KMS-11 (cell line): ENCODE measurements around the gene INHBC.
"Not testable (repeated sequence)": the region's sequence is repeated elsewhere in the genome, so short reads cannot be mapped to it uniquely, and the experiment has no call there.

Source experiments
- H2AFZ ChIP-seq: fragments of 200-600 bp; sonication (generic); 2 replicates; pipeline ENCODE4 v1.6.1; 2016; ENCODE audit warnings: antibody characterized with exemption, mixed run types, low read depth
- H3K27ac ChIP-seq: fragments of 200-600 bp; sonication (generic); 2 replicates; pipeline ENCODE4 v1.6.1; 2016; ENCODE audit warnings: mild to moderate bottlenecking, mixed run types
- H3K27me3 ChIP-seq: fragments of 200-600 bp; sonication (generic); 2 replicates; pipeline ENCODE4 v1.6.1; 2017; ENCODE audit warnings: mild to moderate bottlenecking, low read depth, mixed run types, moderate library complexity; ENCODE audit not compliant: insufficient read depth
- H3K36me3 ChIP-seq: fragments of 200-600 bp; sonication (generic); 2 replicates; pipeline ENCODE4 v1.6.1; 2017; ENCODE audit warnings: mild to moderate bottlenecking, mixed run types; ENCODE audit not compliant: insufficient read depth
- H3K4me1 ChIP-seq: fragments of 200-600 bp; sonication (generic); 2 replicates; pipeline ENCODE4 v1.6.1; 2016; ENCODE audit warnings: mild to moderate bottlenecking, low read depth, mixed run types; ENCODE audit not compliant: poor library complexity, severe bottlenecking
- H3K4me2 ChIP-seq: fragments of 200-600 bp; sonication (generic); 2 replicates; pipeline ENCODE4 v1.7.0; 2016; ENCODE audit warnings: mild to moderate bottlenecking, mixed run types
- H3K4me3 ChIP-seq: fragments of 200-600 bp; sonication (generic); IDR thresholded peaks from 2 replicates; pipeline ENCODE4 v1.6.1; 2017; ENCODE audit warnings: low read depth, low read length, mixed read lengths; ENCODE audit not compliant: insufficient read depth
- H3K79me2 ChIP-seq: fragments of 200-600 bp; sonication (generic); 2 replicates; pipeline ENCODE4 v1.6.1; 2016; ENCODE audit warnings: low read depth, mixed run types; ENCODE audit not compliant: insufficient read depth
- H3K9ac ChIP-seq: fragments of 200-600 bp; sonication (generic); 2 replicates; pipeline ENCODE4 v1.6.1; 2016; ENCODE audit warnings: mild to moderate bottlenecking, mixed run types
- H4K20me1 ChIP-seq: fragments of 200-600 bp; sonication (generic); 2 replicates; pipeline ENCODE4 v1.6.1; 2016; ENCODE audit warnings: mild to moderate bottlenecking, mixed run types; ENCODE audit not compliant: insufficient read depth
- CTCF ChIP-seq: fragments of 200-600 bp; sonication (generic); conservative IDR thresholded peaks from 2 replicates; pipeline ENCODE4 v1.6.1; 2017; ENCODE audit warnings: low read depth, mild to moderate bottlenecking, antibody characterized with exemption, low read length, moderate library complexity, mixed read lengths

Gene INHBC

GRCh38 chr12:57488402-57489156 lies 54.0 kb downstream of the INHBC start:
- H3K4me1 ChIP-seq: peaks cover 27% of the 10 kb centered on the region
- H3K79me2 ChIP-seq: peaks cover 37% of the 10 kb centered on the region
- H3K27ac ChIP-seq: peak overlapping the region; percentile 41
- no peaks in the 10 kb centered on the region for H3K27me3 ChIP-seq
- peak overlapping the region; percentile 77 for H3K4me2 ChIP-seq
- peak overlapping the region; percentile 92 for H3K4me3 ChIP-seq
- peaks cover 27% of the 10 kb centered on the region; the same call in 1 of the 2 replicates for H3K36me3 ChIP-seq
- peak overlapping the region; percentile 64 for H3K9ac ChIP-seq
- no peaks in the 10 kb centered on the region for H4K20me1 ChIP-seq
- peak overlapping the region; percentile 38; the same call in 1 of the 2 replicates for H2AFZ ChIP-seq
- TF ChIP-seq CTCF: peak; percentile 14; the same call in 1 of the 2 replicates

DNA sequence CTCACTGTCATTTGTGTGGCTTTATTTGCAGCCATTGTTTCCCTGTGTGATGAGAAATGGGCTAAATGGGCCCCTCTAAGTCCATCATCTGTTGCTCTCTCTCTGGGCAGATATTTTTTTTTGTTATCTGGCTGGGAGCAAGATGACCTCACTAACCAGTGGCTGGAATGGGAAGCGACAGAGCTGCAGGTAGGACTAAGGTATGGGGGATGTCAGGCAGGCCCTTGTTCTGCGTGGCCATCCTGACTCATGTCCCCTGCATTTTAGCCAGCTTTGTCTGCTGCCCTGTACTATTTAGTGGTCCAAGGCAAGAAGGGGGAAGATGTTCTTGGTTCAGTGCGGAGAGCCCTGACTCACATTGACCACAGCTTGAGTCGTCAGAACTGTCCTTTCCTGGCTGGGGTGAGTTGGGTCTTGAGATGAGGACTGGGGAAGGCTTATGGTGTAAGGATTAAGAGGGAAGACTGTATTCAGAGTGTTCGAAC lies 54.6 kb downstream of the INHBC start:
- H3K79me2 ChIP-seq: peaks cover 37% of the 10 kb centered on the region
- no peaks in the 10 kb centered on the region for H4K20me1 ChIP-seq
- no peaks in the 10 kb centered on the region for H3K27me3 ChIP-seq
- H3K36me3 ChIP-seq: peaks cover 27% of the 10 kb centered on the region; the same call in 1 of the 2 replicates
- H3K4me1 ChIP-seq: peaks cover 27% of the 10 kb centered on the region
- peak overlapping the region; percentile 74 for H3K4me3 ChIP-seq
- no peak overlapping the region for H2AFZ ChIP-seq
- TF ChIP-seq CTCF: no peak
- peak overlapping the region; percentile 77 for H3K4me2 ChIP-seq
- peak overlapping the region; percentile 64; the same call in 1 of the 2 replicates for H3K9ac ChIP-seq
- no peak overlapping the region; the same call in 1 of the 2 replicates for H3K27ac ChIP-seq

GRCh38 chr12:57490126-57490525 lies 55.5 kb downstream of the INHBC start:
- no peak for TF ChIP-seq CTCF
- H3K36me3 ChIP-seq: peaks cover 27% of the 10 kb centered on the region; the same call in 1 of the 2 replicates
- no peaks in the 10 kb centered on the region for H4K20me1 ChIP-seq
- H3K27ac ChIP-seq: no peak overlapping the region
- peaks cover 37% of the 10 kb centered on the region for H3K79me2 ChIP-seq
- H2AFZ ChIP-seq: no peak overlapping the region
- H3K27me3 ChIP-seq: no peaks in the 10 kb centered on the region
- H3K4me3 ChIP-seq: no peak overlapping the region
- H3K4me1 ChIP-seq: peaks cover 27% of the 10 kb centered on the region
- no peak overlapping the region for H3K4me2 ChIP-seq
- H3K9ac ChIP-seq: no peak overlapping the region

DNA sequence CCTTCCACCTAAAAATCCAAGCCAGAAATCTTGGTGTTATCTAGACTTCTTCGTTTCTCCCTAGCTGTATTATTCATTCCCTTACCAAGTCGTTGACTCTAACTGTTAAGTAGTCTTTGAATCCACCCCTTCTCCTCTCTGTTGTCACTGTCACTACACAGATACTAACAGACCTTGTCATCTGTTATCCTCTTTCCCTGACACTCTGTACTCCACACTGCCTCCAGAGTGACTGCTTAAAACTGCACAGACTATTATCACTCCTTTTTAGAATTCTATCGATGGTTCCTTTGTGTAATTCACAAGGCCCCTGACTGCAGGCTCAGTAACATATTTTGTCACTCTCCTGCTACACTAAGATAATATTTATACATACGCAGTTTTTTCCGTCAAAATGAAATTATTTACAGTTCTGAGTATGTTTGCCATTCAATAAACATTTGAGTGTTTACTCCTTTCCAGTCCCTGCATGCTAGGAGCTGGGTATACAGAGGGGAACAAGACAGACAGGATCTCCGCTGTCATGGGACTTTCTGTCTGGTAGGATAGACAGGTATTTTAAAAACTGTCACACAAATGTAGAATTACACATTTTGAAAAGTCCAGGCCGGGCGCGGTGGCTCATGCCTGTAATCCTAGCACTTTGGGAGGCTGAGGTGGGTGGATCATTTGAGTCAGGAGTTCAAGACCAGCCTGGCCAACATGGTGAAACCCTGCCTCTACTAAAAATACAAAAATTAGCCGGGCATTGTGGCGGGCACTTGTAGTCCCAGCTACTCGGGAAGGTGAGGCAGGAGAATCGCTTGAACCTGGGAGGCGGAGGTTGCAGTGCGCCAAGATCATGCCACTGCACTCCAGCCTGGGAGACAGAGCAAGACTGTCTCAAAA lies 57.1 kb downstream of the INHBC start:
- no peak overlapping the region for H3K4me3 ChIP-seq
- peak; percentile 76 for TF ChIP-seq CTCF
- H4K20me1 ChIP-seq: no peaks in the 10 kb centered on the region
- peak overlapping the region; percentile 1; the same call in 1 of the 2 replicates for H3K27ac ChIP-seq
- peaks cover 37% of the 10 kb centered on the region for H3K79me2 ChIP-seq
- H3K27me3 ChIP-seq: no peaks in the 10 kb centered on the region
- H3K36me3 ChIP-seq: peaks cover 27% of the 10 kb centered on the region; the same call in 1 of the 2 replicates
- peaks cover 27% of the 10 kb centered on the region for H3K4me1 ChIP-seq
- no peak overlapping the region for H2AFZ ChIP-seq
- no peak overlapping the region for H3K4me2 ChIP-seq
- H3K9ac ChIP-seq: no peak overlapping the region

DNA sequence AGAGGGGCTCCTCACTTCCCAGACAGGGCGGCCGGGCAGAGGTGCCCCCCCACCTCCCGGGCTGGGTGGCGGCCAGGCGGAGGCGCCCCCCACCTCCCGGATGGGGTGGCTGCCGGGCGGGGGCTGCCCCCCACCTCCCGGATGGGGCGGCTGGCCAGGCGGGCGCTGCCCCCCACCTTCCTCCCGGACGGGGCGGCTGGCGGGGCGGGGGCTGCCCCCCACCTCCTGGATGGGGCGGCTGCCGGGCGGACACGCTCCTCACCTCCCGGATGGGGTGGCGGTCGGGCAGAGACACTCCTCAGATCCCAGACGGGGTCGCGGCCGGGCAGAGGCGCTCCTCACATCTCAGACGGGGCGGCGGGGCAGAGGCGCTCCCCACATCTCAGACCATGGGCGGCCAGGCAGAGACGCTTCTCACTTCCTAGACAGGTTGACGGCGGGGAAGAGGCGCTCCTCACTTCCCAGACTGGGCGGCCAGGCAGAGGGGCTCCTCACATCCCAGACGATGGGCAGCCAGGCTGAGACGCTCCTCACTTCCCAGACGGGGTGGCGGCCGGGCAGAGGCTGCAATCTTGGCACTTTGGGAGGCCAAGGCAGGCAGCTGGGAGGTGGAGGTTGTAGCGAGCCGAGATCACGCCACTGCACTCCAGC lies 60.6 kb downstream of the INHBC start:
- H3K36me3 ChIP-seq: peaks cover 21% of the 10 kb centered on the region; the same call in 1 of the 2 replicates
- H3K9ac ChIP-seq, H3K27ac ChIP-seq, H3K27me3 ChIP-seq, H2AFZ ChIP-seq, H3K4me3 ChIP-seq, H3K4me2 ChIP-seq, H4K20me1 ChIP-seq, H3K4me1 ChIP-seq: not testable (repeated sequence)
- peaks cover 14% of the 10 kb centered on the region; the same call in 1 of the 2 replicates for H3K79me2 ChIP-seq
